HG03159 (cell line): ENCODE measurements around the gene GASK1A.
"Not testable (repeated sequence)": the region's sequence is repeated elsewhere in the genome, so short reads cannot be mapped to it uniquely, and the experiment has no call there.

Experiments used
- ATAC-seq: cut with Tn5 transposase; IDR thresholded peaks from one replicate; pipeline ENCODE4 v1.9.1; 2021; ENCODE audit warnings: mild to moderate bottlenecking, moderate library complexity; ENCODE audit not compliant: unreplicated experiment

Gene GASK1A

GRCh38 chr3:43030162-43030935 lies 51.2 kb downstream of the GASK1A start:
- ATAC-seq, result no peak

DNA sequence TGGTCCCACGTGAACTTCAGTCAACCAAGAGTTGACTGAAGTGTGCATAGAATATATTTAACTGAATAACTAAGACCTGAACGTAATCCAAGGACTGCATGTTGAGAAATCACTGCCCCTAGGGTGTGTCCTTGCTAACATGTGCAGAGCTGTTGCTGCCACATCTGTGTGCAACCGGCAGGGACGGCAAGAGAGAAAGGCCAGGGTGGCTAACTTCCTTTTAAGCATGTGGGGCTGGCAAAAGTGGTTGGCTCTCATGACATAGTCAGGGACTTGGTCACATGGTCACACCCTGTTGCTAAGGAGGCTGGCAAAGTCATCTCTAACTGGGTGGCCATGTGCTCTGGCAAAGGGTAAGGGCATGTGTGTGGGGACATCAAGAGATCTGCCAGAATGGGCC lies 52.4 kb downstream of the GASK1A start:
- no peak for ATAC-seq

GRCh38 chr3:43031889-43032545 lies 52.9 kb downstream of the GASK1A start:
- no peak for ATAC-seq

DNA sequence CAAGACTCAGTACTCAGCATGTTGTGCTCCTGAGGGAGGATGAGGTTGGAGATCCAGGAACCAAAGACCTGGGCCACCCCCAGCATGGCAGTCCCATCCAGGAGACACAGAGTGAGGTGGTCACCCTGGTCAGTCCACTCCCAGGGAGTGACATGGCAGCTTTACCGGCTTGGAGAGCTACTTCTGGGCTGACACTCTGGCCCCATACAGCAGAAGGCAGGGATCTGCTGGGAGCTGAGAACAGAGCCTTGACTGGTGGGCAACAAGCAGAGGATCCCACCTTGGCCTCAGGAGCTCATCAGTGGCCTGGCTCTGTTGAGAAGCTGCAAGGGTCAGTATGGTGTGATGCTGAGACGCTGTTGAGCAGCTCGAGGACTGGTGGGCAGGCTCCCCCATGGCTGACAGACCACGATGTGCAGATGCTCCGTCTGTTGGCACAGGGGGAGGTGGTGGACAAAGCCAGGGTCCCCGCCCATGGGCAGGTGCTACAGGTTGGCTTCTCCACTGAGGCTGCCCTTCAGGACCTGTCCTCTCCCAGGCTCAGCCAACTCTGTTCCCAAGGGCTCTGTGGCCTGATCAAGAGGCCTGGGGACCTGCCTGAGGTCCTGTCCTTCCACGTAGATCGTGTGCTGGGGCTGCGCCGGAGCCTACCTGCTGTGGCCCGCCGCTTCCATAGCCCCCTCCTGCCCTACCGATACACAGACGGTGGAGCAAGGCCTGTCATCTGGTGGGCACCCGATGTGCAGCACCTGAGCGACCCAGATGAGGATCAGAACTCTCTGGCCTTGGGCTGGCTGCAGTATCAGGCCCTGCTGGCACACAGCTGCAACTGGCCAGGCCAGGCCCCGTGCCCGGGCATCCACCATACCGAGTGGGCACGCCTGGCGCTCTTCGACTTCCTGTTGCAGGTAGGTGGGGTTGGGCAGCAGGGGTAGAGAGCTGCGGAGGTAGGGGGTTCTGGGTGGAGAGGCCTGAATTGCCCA lies 53.8 kb downstream of the GASK1A start:
- no peak for ATAC-seq

DNA sequence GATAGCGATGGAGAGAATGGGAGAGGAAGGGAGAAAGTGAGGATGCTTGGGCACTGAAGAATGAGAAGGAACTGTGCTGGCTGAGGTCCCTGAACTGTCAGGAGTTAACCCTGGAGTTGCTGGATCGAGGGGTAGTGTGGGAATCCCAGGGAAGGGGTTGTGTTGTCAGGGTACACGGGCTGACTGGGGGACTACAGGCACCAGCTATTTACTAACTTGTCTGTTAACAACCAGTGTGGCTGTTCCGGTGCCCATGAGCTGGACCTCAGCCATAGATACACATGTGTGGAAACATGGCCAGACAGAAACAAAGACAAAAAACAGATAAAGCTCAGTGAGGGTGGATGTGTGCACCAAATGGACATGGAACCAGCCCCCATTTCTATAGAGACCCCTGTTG lies 55.1 kb downstream of the GASK1A start:
- ATAC-seq, result no peak

DNA sequence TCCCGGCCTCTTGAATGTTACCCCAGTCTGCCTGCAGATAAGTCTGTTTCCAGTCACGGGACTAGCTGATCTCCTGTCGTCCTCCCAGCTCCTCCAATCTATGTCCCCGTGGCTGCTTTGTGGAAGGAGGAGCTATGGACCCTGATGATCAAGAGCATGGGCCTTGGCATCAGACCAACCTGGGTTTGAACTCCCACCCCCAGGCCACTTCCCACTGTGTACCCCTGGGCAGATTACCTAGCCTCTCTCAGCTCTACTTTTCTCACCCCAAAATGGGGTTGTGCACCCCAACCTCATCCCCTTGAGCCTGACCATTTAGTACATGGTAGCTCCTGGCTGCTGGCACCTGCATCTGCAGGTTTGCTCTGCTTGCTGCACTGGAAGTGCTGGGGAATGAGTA lies 55.8 kb downstream of the GASK1A start:
- ATAC-seq, result no peak

DNA sequence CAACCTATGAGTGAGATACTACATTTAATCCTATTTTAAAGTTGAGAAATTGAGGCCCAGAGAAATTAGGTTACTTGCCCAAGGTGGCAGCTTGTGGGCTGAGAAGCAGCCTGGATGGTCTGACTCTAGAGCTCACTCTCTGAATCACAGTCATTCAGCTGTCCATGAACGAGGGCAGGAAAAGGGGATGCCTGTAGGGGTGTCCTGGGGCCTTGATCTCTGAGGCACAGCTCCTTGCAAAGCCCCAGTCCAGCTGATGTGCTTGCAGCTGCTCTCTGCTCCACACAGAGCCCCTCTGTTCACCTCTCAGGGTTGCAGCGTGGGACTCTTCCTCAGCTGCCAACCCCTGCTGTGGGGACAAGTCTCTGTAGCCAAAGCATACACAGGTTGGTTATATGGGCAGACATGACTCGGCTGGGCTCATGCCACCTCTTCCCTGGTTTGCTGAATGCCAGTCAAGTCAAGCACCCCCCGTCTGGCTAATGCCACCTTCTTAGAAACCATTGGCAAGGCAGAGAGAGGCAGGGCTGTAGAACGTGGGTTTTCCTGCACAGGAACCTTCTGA lies 56.8 kb downstream of the GASK1A start:
- no peak for ATAC-seq

DNA sequence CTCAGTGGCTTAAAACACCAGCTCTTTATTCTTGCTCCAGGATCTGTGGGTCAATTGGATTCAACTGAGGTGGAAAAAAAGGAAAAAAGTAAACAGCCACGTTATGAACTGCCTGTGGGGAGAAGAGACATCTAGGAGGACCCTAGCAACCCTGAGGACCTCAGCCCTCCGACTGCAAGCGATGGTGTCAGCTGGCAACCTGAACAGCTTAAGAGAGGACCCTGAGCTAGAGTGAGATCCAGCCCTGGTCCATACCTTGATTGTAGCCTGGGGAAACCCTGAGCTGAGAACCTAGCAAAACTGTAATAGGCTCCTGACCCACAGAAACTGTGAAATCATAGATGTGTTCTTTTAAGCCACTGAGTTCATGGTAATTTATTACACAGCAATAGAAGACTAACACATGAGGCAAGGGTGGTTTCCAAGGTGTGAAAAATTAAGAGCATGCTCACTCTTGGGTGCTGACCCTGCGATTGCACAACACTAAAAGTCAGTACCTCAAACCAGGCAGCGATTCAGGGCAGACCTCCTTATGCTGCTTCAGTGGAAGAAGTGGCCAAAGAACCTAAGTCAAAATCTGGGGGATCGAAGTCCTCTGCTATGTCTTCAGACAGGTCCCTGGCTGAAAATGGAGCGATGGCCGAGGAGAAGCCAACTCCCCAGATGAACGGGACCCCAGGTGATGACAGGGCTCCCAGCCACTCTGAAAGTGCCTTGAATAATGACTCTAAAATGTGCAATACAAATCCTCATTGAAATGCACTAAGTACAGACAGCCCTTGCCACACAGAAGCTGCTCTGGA lies 57.7 kb downstream of the GASK1A start:
- ATAC-seq, result no peak

GRCh38 chr3:43038010-43038409 lies 58.9 kb downstream of the GASK1A start:
- no peak for ATAC-seq

DNA sequence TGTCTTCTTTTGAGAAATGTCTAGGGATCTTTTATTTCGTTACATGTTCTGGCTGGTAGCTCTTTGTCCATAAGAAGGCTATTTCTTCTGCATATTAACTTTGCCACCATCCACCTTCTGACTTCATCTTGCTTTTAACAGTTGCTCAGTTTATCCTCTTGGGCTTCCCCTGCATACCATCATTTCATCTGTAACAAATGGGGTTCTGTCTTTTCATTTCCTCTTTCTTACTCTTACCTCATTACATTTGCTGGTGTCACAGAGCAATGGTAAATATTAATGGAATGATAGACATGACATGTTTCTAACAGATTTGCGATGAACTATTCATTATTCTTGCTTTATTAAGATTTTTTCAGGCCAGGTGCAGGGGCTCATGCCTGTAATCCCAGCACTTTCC lies 62.4 kb downstream of the GASK1A start:
- ATAC-seq, result no peak

- no peak for ATAC-seq
Measured at GRCh38 chr3:43043071-43043766, 64.1 kb downstream of the GASK1A start.

DNA sequence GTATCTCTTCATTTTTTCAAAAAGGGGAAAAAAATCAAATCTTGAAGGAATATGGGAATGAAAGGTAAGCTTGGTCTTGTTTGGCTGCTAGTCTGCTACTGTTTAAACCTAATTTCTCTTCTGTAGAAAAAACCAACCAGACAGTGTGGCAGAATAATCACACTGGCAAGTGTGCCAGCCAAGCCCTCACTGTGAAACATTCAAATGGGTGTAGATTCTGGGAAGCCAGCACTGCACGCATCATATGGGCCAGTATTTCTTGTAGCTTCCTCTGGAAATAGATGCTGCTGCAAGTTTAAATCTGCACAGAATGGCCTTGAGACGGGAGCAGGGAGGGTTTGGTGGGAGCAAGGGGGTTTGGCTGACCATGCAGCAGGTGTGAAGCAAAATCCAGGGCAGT lies 64.7 kb downstream of the GASK1A start:
- ATAC-seq, result no peak

- ATAC-seq, result not testable (repeated sequence)
Measured at GRCh38 chr3:43045079-43045478, 66.0 kb downstream of the GASK1A start.

DNA sequence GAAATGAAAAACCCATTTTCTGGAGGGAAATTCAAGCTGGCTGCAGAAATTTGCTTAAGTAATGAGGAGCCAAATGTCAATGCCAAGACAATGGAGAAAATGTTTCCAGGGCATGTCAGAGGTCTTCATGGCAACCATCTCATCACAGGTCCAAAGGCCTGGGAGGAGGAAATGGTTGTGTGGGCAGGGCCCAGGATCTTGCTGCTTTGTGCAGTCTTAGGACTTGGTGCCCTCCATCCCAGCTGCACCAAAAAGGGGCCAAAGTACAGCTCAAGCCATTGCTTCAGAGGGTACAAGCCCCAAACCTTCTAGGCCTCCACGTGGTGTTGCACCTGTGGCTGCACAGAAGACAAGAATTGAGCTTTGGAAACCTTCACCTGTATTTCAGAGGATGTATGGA lies 67.5 kb downstream of the GASK1A start:
- ATAC-seq, result no peak

GRCh38 chr3:43048470-43048869 lies 69.4 kb downstream of the GASK1A start:
- ATAC-seq, result no peak

DNA sequence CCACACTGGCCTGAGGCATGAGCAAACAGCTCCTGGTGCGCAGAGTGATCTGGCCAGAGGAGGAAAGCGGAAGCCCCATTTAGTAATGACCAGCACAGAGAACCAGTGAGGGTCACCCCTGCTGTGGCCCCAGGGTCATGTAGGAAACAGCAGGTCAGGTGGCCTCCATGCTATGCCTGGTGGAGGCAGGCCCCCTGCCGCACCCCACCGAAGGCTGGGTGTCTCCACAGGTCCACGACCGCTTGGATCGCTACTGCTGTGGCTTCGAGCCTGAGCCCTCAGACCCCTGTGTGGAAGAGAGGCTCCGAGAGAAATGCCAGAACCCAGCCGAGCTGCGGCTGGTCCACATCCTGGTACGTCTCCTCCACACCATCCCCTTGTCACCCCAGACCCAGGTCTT lies 74.2 kb downstream of the GASK1A start:
- ATAC-seq, result no peak

DNA sequence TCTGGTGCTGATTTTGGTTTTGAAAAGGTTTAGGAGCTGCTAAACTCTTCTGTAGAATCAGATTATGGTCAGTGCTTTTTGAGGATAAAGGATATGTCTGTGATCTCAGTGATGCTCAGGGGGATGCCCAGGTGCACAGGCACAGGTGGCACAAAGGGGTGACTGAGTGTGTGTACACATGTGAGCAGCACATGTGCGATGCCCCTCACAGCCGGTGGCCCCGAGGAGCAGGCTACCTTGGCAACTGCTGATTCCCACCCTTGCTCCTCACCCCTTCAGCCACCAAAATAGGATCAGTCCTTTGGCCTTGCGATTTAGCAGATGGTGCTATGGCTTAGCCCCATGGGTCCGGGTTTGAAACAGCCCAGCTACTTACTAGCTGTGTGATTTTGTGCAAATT lies 75.6 kb downstream of the GASK1A start:
- ATAC-seq, result no peak

- no peak for ATAC-seq
Measured at GRCh38 chr3:43055393-43055792, 76.3 kb downstream of the GASK1A start.
